T-helper 2 cell treated with Interferon-gamma antibody and Interleukin-4, amounts not matched to agents 100 ng/mL and 5 ng/mL, for 36 hours (primary cell): ENCODE results near the gene PLEKHA7. TPM values are rescaled to one million over a fixed set of nuclear protein-coding genes. Genes with fewer than 3 reads are reported as not detected.

Experiments
- intact Hi-C: fragments of 100-400 bp; cut with micrococcal nuclease; formaldehyde crosslinking; loops from one replicate; pipeline ENCODE4 v1.15.1; 2023
- total RNA-seq: library from RNA; stranded (reverse); gene quantifications from 2 replicates; pipeline ENCODE4 v1.2.3, GENCODE V29; 2022

Gene PLEKHA7
- total RNA-seq, 1 donor from 2014 or later = 2.1 TPM

- intact Hi-C loops = no loop called here
Measured at GRCh38 chr11:16744128-16744725, 270.0 kb downstream of the PLEKHA7 start.

GRCh38 chr11:16743478-16743877 is 270.7 kb downstream of the PLEKHA7 start:
- intact Hi-C loops = no loop called here

- intact Hi-C loops = no loop called here
Measured at GRCh38 chr11:16741473-16741872, 272.7 kb downstream of the PLEKHA7 start.

- intact Hi-C loops = loop anchor here (1.0 to 5.0 kb wide), 7 partner anchors 133 to 1847 kb away; partner anchors contain the start of genes CYP2R1, GTF2H1, HPS5 and NUCB2
Measured at GRCh38 chr11:16738947-16739815, 275.0 kb downstream of the PLEKHA7 start.

GRCh38 chr11:16738193-16738946 is 275.8 kb downstream of the PLEKHA7 start, which contains the start of gene C11orf58:
TSS of gene C11orf58 (plus strand) at chr11:16738647. CDS start at chr11:16738779, 132 bp downstream.
- intact Hi-C loops = loop anchor here (1.0 to 5.0 kb wide), 7 partner anchors 132 to 1846 kb away; partner anchors contain the start of genes CYP2R1, GTF2H1, HPS5 and NUCB2

- intact Hi-C loops = loop anchor here (1.0 to 5.0 kb wide), 7 partner anchors 132 to 1846 kb away; partner anchors contain the start of genes CYP2R1, GTF2H1, HPS5 and NUCB2
Measured at GRCh38 chr11:16737818-16738192, 276.4 kb downstream of the PLEKHA7 start.

Other genes starting within 250 kb of the PLEKHA7 start
- 1,108 and 1,109 TPM in 2 replicates for gene RPS13, start 63.3 kb upstream of the PLEKHA7 start, total RNA-seq
- gene PIK3C2A, start 193.6 kb upstream of the PLEKHA7 start, total RNA-seq = 17.3 and 19.0 TPM in 2 replicates